Endothelial cell of umbilical vein (primary cell): ENCODE data around the gene SMARCD3. TPM values are rescaled to one million over a fixed set of nuclear protein-coding genes. Genes with fewer than 3 reads are reported as not detected.

Source experiments
- BruUV-seq: library from RNA; stranded (reverse); fragments of 400-500 nt; replicated peaks from 2 replicates; lab custom pipeline; 2021; lab: Mats Ljungman, UMichigan
- CTCF ChIA-PET: fragments of 300-600, 350-600 bp; sonication (Branson Sonifier 250); formaldehyde crosslinking; loops from one replicate; lab custom pipeline; 2021; ENCODE audit warnings: antibody characterized with exemption, inconsistent platforms; lab: Charles Lee
- POLR2A ChIA-PET: fragments of 300-600, 350-600 bp; sonication (Branson Sonifier 250); formaldehyde crosslinking; loops from one replicate; lab custom pipeline; 2021; ENCODE audit warnings: antibody characterized with exemption, inconsistent platforms; lab: Charles Lee
- DNase-seq: peaks from one replicate; pipeline ENCODE4 v3.0.0-alpha.2; 2011; ENCODE audit warnings: low read depth, low spot score
- FAIRE-seq: peaks from 2 replicates; lab custom pipeline; 2011; peaks lifted over from hg19 to GRCh38; lab: Jason Lieb, UNC
- H2AFZ ChIP-seq: 2 replicates; pipeline ENCODE4 v1.6.0; 2012; ENCODE audit warnings: low read depth, low read length, control low read depth, inconsistent platforms
- H3K27ac ChIP-seq: 2 replicates; pipeline ENCODE4 v1.5.1; 2011; ENCODE audit warnings: low read depth, mild to moderate bottlenecking, control low read depth, low read length, moderate library complexity; ENCODE audit not compliant: insufficient read depth
- H3K27me3 ChIP-seq, 2 experiments: 2 replicates each; pipeline versions ENCODE4 v1.6.0 to v1.6.1; 2011; ENCODE audit warnings: low read length in 2 of 2, mixed read lengths in 1 of 2; ENCODE audit not compliant: control insufficient read depth in 2 of 2, insufficient read depth in 2 of 2
- H3K36me3 ChIP-seq, 2 experiments: 2 replicates in 1 of 2; 3 replicates in 1 of 2; pipeline ENCODE4 v1.5.1; 2011; ENCODE audit warnings: low read length in 2 of 2, mild to moderate bottlenecking in 1 of 2, moderate library complexity in 1 of 2; ENCODE audit not compliant: control insufficient read depth in 2 of 2, insufficient read depth in 2 of 2; ENCODE audit errors: extremely low read depth in 1 of 2
- H3K4me1 ChIP-seq: 3 replicates; pipeline ENCODE4 v1.5.1; 2011; ENCODE audit warnings: mild to moderate bottlenecking, low read length; ENCODE audit not compliant: control insufficient read depth, insufficient read depth; ENCODE audit errors: extremely low read depth
- H3K4me2 ChIP-seq: 2 replicates; pipeline ENCODE4 v1.6.1; 2011; ENCODE audit warnings: low read length, control low read depth, mixed read lengths; ENCODE audit not compliant: insufficient read depth
- H3K4me3 ChIP-seq, 3 experiments: fragments of 200-600 bp in 1 of 3; sonication (generic), shearing (Covaris generic) in 1 of 3; replicated peaks in 1 of 3; 2 replicates each; pipeline ENCODE4 v1.5.1; 2011 to 2016; ENCODE audit warnings: control low read depth in 3 of 3, low read length in 3 of 3, mild to moderate bottlenecking in 2 of 3, inconsistent platforms in 1 of 3, low read depth in 1 of 3, moderate library complexity in 1 of 3; ENCODE audit not compliant: insufficient read depth in 1 of 3
- H3K79me2 ChIP-seq: 2 replicates; pipeline ENCODE4 v1.6.0; 2012; ENCODE audit warnings: low read length, inconsistent platforms; ENCODE audit not compliant: control insufficient read depth, insufficient read depth
- H3K9ac ChIP-seq: replicated peaks from 2 replicates; pipeline ENCODE3; 2011; ENCODE audit warnings: low read length, control low read depth; ENCODE audit not compliant: insufficient read depth; ENCODE audit errors: extremely low read depth
- H3K9me1 ChIP-seq: replicated peaks from 3 replicates; pipeline ENCODE4 v1.6.0; 2011; ENCODE audit warnings: mild to moderate bottlenecking, low read length; ENCODE audit not compliant: control insufficient read depth, insufficient read depth; ENCODE audit errors: extremely low read depth
- H3K9me3 ChIP-seq: replicated peaks from 2 replicates; pipeline ENCODE4 v1.5.1; 2012; ENCODE audit warnings: low read length, inconsistent platforms; ENCODE audit not compliant: control insufficient read depth, insufficient read depth
- H4K20me1 ChIP-seq: replicated peaks from 2 replicates; pipeline ENCODE3; 2011; ENCODE audit warnings: mild to moderate bottlenecking, low read length; ENCODE audit not compliant: control insufficient read depth, insufficient read depth; ENCODE audit errors: extremely low read depth
- CTCF ChIP-seq, 2 donors: IDR thresholded peaks; 1 replicate in 1 of 2; 2 replicates in 1 of 2; pipeline ENCODE4 v1.5.1; 2011; ENCODE audit warnings: low read length in 2 of 2, mild to moderate bottlenecking in 2 of 2, moderate library complexity in 2 of 2, control low read depth in 1 of 2, inconsistent platforms in 1 of 2, low read depth in 1 of 2; ENCODE audit not compliant: insufficient read depth in 1 of 2; ENCODE audit errors: extremely low read depth in 1 of 2
- EZH2 ChIP-seq: IDR thresholded peaks from 2 replicates; pipeline ENCODE4 v1.6.1; 2012; ENCODE audit warnings: borderline replicate concordance, low read depth, mild to moderate bottlenecking, moderate library complexity, low read length, inconsistent platforms; ENCODE audit not compliant: severe bottlenecking
- FOS ChIP-seq: IDR thresholded peaks from 2 replicates; pipeline ENCODE4 v1.6.1; 2011; ENCODE audit warnings: mild to moderate bottlenecking, low read length, moderate library complexity, borderline replicate concordance; ENCODE audit not compliant: insufficient read depth
- JUN ChIP-seq: IDR thresholded peaks from 2 replicates; pipeline ENCODE4 v1.6.1; 2011; ENCODE audit warnings: borderline replicate concordance, low read depth; ENCODE audit not compliant: insufficient read length, insufficient read depth
- MYC ChIP-seq: IDR thresholded peaks from one replicate; pipeline ENCODE4 v1.6.1; 2011; ENCODE audit warnings: mild to moderate bottlenecking, low read depth, low read length
- dilution Hi-C: fragments of 300-500 bp; cut with MboI; formaldehyde crosslinking; loops from one replicate; pipeline ENCODE4 v1.15.0; 2019; ENCODE audit warnings: low sequenced_read_pairs; ENCODE audit not compliant: extremely low pct_ligation_motif_present
- intact Hi-C: fragments of 100-400 bp; cut with micrococcal nuclease; formaldehyde crosslinking; loops from one replicate; pipeline ENCODE4 v1.10.0; 2022
- polyA plus RNA-seq, 4 experiments: library from polyadenylated mRNA; depleted of rRNA in 3 of 4; stranded (reverse) in 3 of 4; unstranded in 1 of 4; fragments of >200 nt; gene quantifications; 2 replicates each; pipeline versions ENCODE4 v1.2.1 to v1.2.3, GENCODE V29; 2011 to 2012; ENCODE audit warnings: missing spikeins in 1 of 4
- total RNA-seq: library from RNA; stranded (reverse); gene quantifications from 2 replicates; pipeline ENCODE4 v1.2.3, GENCODE V29; 2021

The SMARCD3 gene
- total and polyA plus RNA-seq, 2 donors (not counting 3 experiments of a cell fraction or from before 2014, with no cell fraction given) = 6.1 to 8.5 TPM

- H3K36me3 ChIP-seq = no peaks in the 10 kb centered on the region
- DNase-seq (no peak), FAIRE-seq (no peak)
- ChIA-PET POLR2A (no interaction called here), CTCF (interaction anchor here (1.1 to 1.4 kb wide), 4 partner anchors 11 to 398 kb away, joined by 3 read pairs; no protein-coding TSS in a partner anchor)
- H3K9me3 ChIP-seq = no peaks in the 10 kb centered on the region
- H3K9me1 ChIP-seq = no peaks in the 10 kb centered on the region
- intact Hi-C loops = no loop called here
- peaks cover 7 to 16% of the 10 kb centered on the region in 2 experiments for H3K27me3 ChIP-seq
- TF ChIP-seq MYC (no peak), EZH2 (no peak), FOS (no peak)
- H2AFZ ChIP-seq = no peak overlapping the region
- H3K27ac ChIP-seq = no peak overlapping the region
- no peaks in the 10 kb centered on the region for H3K79me2 ChIP-seq
- BruUV-seq = no TSS peak
- no peaks in the 10 kb centered on the region for H3K4me1 ChIP-seq
- no peak overlapping the region for H3K9ac ChIP-seq
- no peak overlapping the region for H3K4me2 ChIP-seq
- no peak overlapping the region for H3K4me3 ChIP-seq
- no peaks in the 10 kb centered on the region for H4K20me1 ChIP-seq
- dilution Hi-C loops = no loop called here
These were observed 47.9 kb upstream of the SMARCD3 start for GRCh38 chr7:151296202-151296992.

GRCh38 chr7:151292850-151293249, 44.4 kb upstream of the SMARCD3 start:
- FAIRE-seq (no peak), DNase-seq (no peak)
- Histone ChIP-seq H3K4me2 (no peak overlapping the region), H3K79me2 (no peaks in the 10 kb centered on the region), H3K27ac (no peak overlapping the region), H3K9me3 (no peaks in the 10 kb centered on the region), H3K27me3 (peaks cover 10 to 19% of the 10 kb centered on the region in 2 experiments), H4K20me1 (no peaks in the 10 kb centered on the region), H3K4me3 (no peak overlapping the region), H3K36me3 (no peaks in the 10 kb centered on the region), H2AFZ (no peak overlapping the region), H3K9ac (no peak overlapping the region), H3K9me1 (no peaks in the 10 kb centered on the region), H3K4me1 (no peaks in the 10 kb centered on the region)
- intact Hi-C loops (no loop called here), dilution Hi-C loops (no loop called here)
- ChIA-PET CTCF (interaction anchor here (1.7 kb wide), 1 partner anchor 49 kb away, joined by 5 read pairs; no protein-coding TSS in a partner anchor), POLR2A (no interaction called here)
- no TSS peak for BruUV-seq
- no peak for TF ChIP-seq CTCF (IDR thresholded peaks at IDR 0.05; ENCODE audit: extremely low read depth in 1 of 2, insufficient read depth in 1 of 2, low read depth in 1 of 2, low read length in 2 of 2)
- no peak for TF ChIP-seq JUN
